ENCODE measurements around the gene PHACTR3.
"Not testable (repeated sequence)": the region's sequence is repeated elsewhere in the genome, so short reads cannot be mapped to it uniquely, and the experiment has no call there.

Gene PHACTR3

GRCh38 chr20:59828125-59829053 is 224.0 kb downstream of the PHACTR3 start:
- no peak for DNase-seq (ENCODE audit: low read depth in 2 of 2)

GRCh38 chr20:59829054-59829785 is 224.9 kb downstream of the PHACTR3 start:
- DNase-seq (ENCODE audit: low read depth in 2 of 2) = no peak

- DNase-seq (ENCODE audit: low read depth in 2 of 2) = no peak
Measured at GRCh38 chr20:59829786-59830664, 225.7 kb downstream of the PHACTR3 start.

GRCh38 chr20:59830665-59831023 is 226.3 kb downstream of the PHACTR3 start:
- no peak for DNase-seq (ENCODE audit: low read depth in 2 of 2)

GRCh38 chr20:59831024-59831915 is 226.9 kb downstream of the PHACTR3 start:
- no peak for DNase-seq (ENCODE audit: low read depth in 2 of 2)

- no peak for DNase-seq (ENCODE audit: low read depth in 2 of 2)
Measured at GRCh38 chr20:59831916-59832270, 227.6 kb downstream of the PHACTR3 start.

GRCh38 chr20:59832406-59833363 is 228.3 kb downstream of the PHACTR3 start:
- DNase-seq (ENCODE audit: low read depth in 2 of 2) = no peak

- no peak for DNase-seq (ENCODE audit: low read depth in 2 of 2)
Measured at GRCh38 chr20:59835057-59835447, 230.7 kb downstream of the PHACTR3 start.

GRCh38 chr20:59835448-59836395 is 231.4 kb downstream of the PHACTR3 start:
- no peak for DNase-seq (ENCODE audit: low read depth in 2 of 2)

- DNase-seq (ENCODE audit: low read depth in 2 of 2) = no peak
Measured at GRCh38 chr20:59836767-59837166, 232.4 kb downstream of the PHACTR3 start.

- no peak for DNase-seq (ENCODE audit: low read depth in 2 of 2)
Measured at GRCh38 chr20:59837623-59838394, 233.5 kb downstream of the PHACTR3 start.

- no peak for DNase-seq (ENCODE audit: low read depth in 2 of 2)
Measured at GRCh38 chr20:59839400-59839799, 235.1 kb downstream of the PHACTR3 start.

GRCh38 chr20:59845472-59845871 is 241.1 kb downstream of the PHACTR3 start:
- no peak for DNase-seq (ENCODE audit: low read depth in 2 of 2)

- DNase-seq (ENCODE audit: low read depth in 2 of 2) = no peak
Measured at GRCh38 chr20:59848182-59848581, 243.8 kb downstream of the PHACTR3 start.

- DNase-seq (ENCODE audit: low read depth in 2 of 2) = no peak
Measured at GRCh38 chr20:59850018-59850641, 245.8 kb downstream of the PHACTR3 start.

GRCh38 chr20:59856526-59856925 is 252.2 kb downstream of the PHACTR3 start:
- not testable (repeated sequence) for DNase-seq (ENCODE audit: low read depth in 2 of 2)

- DNase-seq (ENCODE audit: low read depth in 2 of 2) = not testable (repeated sequence)
Measured at GRCh38 chr20:59856941-59857340, 252.6 kb downstream of the PHACTR3 start.

All from stimulated activated CD4-positive, alpha-beta T cell treated with anti-CD3 and anti-CD28 coated beads, Interleukin-4, amount 100 ng/mL, for 48 hours (primary cell).